Neural progenitor cell (in vitro differentiated cells): Measurements from ENCODE around the gene CDCP1.

Experiments
- CTCF ChIP-seq: fragments of 200-600 bp; sonication (generic); IDR thresholded peaks from 2 replicates; pipeline ENCODE4 v1.5.1; 2017; ENCODE audit warnings: antibody characterized with exemption, mild to moderate bottlenecking
- EZH2 ChIP-seq: fragments of 200-600 bp; sonication (generic); IDR thresholded peaks from 2 replicates; pipeline ENCODE4 v1.6.1; 2017; ENCODE audit warnings: antibody characterized with exemption, mild to moderate bottlenecking, moderate library complexity
- EZH2phosphoT487 ChIP-seq: fragments of 200-600 bp; sonication (generic); IDR thresholded peaks from 2 replicates; pipeline ENCODE4 v1.6.1; 2017; ENCODE audit warnings: antibody characterized with exemption

GRCh38 chr3:45188719-45189659 is 42.8 kb upstream of the CDCP1 start:
- TF ChIP-seq CTCF: no peak
- no peak for TF ChIP-seq EZH2
- no peak for TF ChIP-seq EZH2phosphoT487
